H9 (cell line): ENCODE measurements around the gene EPB41L5. TPM values are rescaled to one million over a fixed set of nuclear protein-coding genes. Genes with fewer than 3 reads are reported as not detected.

Experiments
- DNase-seq: peaks from one replicate; pipeline ENCODE4 v3.0.0-alpha.2; 2017
- H2AFZ ChIP-seq: one replicate; pipeline ENCODE4 v1.6.1; 2013; ENCODE audit warnings: mild to moderate bottlenecking, low read length, control low read depth, moderate library complexity
- H2AK5ac ChIP-seq: 2 replicates; pipeline ENCODE4 v1.6.1; 2013; ENCODE audit warnings: low read length, control low read depth, mixed read lengths; ENCODE audit not compliant: insufficient read length
- H2BK120ac ChIP-seq: one replicate; pipeline ENCODE4 v1.6.1; 2013; ENCODE audit warnings: low read depth, mild to moderate bottlenecking, low read length, control low read depth, inconsistent platforms; ENCODE audit not compliant: poor library complexity, severe bottlenecking
- H2BK12ac ChIP-seq: 2 replicates; pipeline ENCODE4 v1.6.1; 2013; ENCODE audit warnings: low read length, control low read depth, mixed read lengths, low read depth; ENCODE audit not compliant: insufficient read length
- H2BK15ac ChIP-seq: 2 replicates; pipeline ENCODE4 v1.6.1; 2013; ENCODE audit warnings: low read depth, low read length, control low read depth
- H2BK20ac ChIP-seq: one replicate; pipeline ENCODE4 v1.6.1; 2013; ENCODE audit warnings: low read depth, mild to moderate bottlenecking, low read length, control low read depth, inconsistent platforms; ENCODE audit not compliant: poor library complexity, severe bottlenecking
- H2BK5ac ChIP-seq: 2 replicates; pipeline ENCODE4 v1.6.1; 2013; ENCODE audit warnings: low read length, control low read depth, mixed read lengths; ENCODE audit not compliant: insufficient read length
- H3K14ac ChIP-seq: 2 replicates; pipeline ENCODE4 v1.6.1; 2013; ENCODE audit warnings: low read length, control low read depth; ENCODE audit not compliant: insufficient read depth
- H3K18ac ChIP-seq: 2 replicates; pipeline ENCODE4 v1.6.1; 2013; ENCODE audit warnings: low read depth, mild to moderate bottlenecking, mixed read lengths, low read length, control low read depth; ENCODE audit not compliant: insufficient read length
- H3K23ac ChIP-seq: 2 replicates; pipeline ENCODE4 v1.6.1; 2013; ENCODE audit warnings: low read length, control low read depth, mixed read lengths, low read depth; ENCODE audit not compliant: insufficient read length
- H3K23me2 ChIP-seq: 2 replicates; pipeline ENCODE4 v1.6.1; 2013; ENCODE audit warnings: low read depth, mild to moderate bottlenecking, mixed read lengths, low read length, control low read depth; ENCODE audit not compliant: insufficient read length, poor library complexity, severe bottlenecking
- H3K27ac ChIP-seq: 2 replicates; pipeline ENCODE4 v1.5.1; 2013; ENCODE audit warnings: low read length, control low read depth, mixed read lengths, low read depth; ENCODE audit not compliant: insufficient read length
- H3K27me3 ChIP-seq: 2 replicates; pipeline ENCODE4 v1.6.1; 2013; ENCODE audit warnings: low read length, control low read depth, inconsistent platforms; ENCODE audit not compliant: insufficient read depth
- H3K4ac ChIP-seq: 2 replicates; pipeline ENCODE4 v1.6.1; 2013; ENCODE audit warnings: low read depth, mild to moderate bottlenecking, control low read depth, inconsistent platforms, low read length, moderate library complexity
- H3K4me1 ChIP-seq: 2 replicates; pipeline ENCODE4 v1.6.1; 2013; ENCODE audit warnings: low read length, control low read depth, inconsistent platforms; ENCODE audit not compliant: insufficient read depth
- H3K4me2 ChIP-seq: 2 replicates; pipeline ENCODE4 v1.6.1; 2013; ENCODE audit warnings: low read length, control low read depth, mixed read lengths; ENCODE audit not compliant: insufficient read length, insufficient read depth
- H3K56ac ChIP-seq: 2 replicates; pipeline ENCODE4 v1.6.1; 2013; ENCODE audit warnings: low read depth, mild to moderate bottlenecking, mixed read lengths, low read length, control low read depth; ENCODE audit not compliant: insufficient read length
- H3K79me1 ChIP-seq: 2 replicates; pipeline ENCODE4 v1.6.1; 2013; ENCODE audit warnings: low read depth, mild to moderate bottlenecking, moderate library complexity, low read length, control low read depth, inconsistent platforms; ENCODE audit not compliant: insufficient read depth, poor library complexity, severe bottlenecking
- H3K79me2 ChIP-seq: 2 replicates; pipeline ENCODE4 v1.6.1; 2013; ENCODE audit warnings: low read length, control low read depth, inconsistent platforms; ENCODE audit not compliant: insufficient read depth
- H3K9ac ChIP-seq: 2 replicates; pipeline ENCODE4 v1.6.1; 2013; ENCODE audit warnings: low read length, control low read depth, mixed read lengths; ENCODE audit not compliant: insufficient read length; ENCODE audit errors: extremely low read depth
- H3K9me3 ChIP-seq: one replicate; pipeline ENCODE4 v1.6.1; 2013; ENCODE audit warnings: low read depth, low read length, inconsistent platforms; ENCODE audit not compliant: control insufficient read depth
- H3T11ph ChIP-seq: one replicate; pipeline ENCODE4 v1.6.1; 2013; ENCODE audit warnings: mild to moderate bottlenecking, low read length, control low read depth, inconsistent platforms
- H4K20me1 ChIP-seq: one replicate; pipeline ENCODE4 v1.6.1; 2013; ENCODE audit not compliant: control insufficient read depth, insufficient read length, insufficient read depth
- H4K5ac ChIP-seq: 2 replicates; pipeline ENCODE4 v1.6.1; 2013; ENCODE audit warnings: low read depth, mild to moderate bottlenecking, mixed read lengths, low read length, control low read depth; ENCODE audit not compliant: insufficient read length
- H4K8ac ChIP-seq: replicated peaks from 2 replicates; pipeline ENCODE4 v1.6.1; 2013; ENCODE audit warnings: low read length, control low read depth, mixed read lengths, low read depth; ENCODE audit not compliant: insufficient read length
- H4K91ac ChIP-seq: 2 replicates; pipeline ENCODE4 v1.6.1; 2013; ENCODE audit warnings: low read depth, mild to moderate bottlenecking, moderate library complexity, mixed read lengths, low read length, control low read depth; ENCODE audit not compliant: insufficient read length
- H3K27ac Mint-ChIP-seq, 3 experiments: 2 replicates in 2 of 3; 3 replicates in 1 of 3; pipeline ENCODE4 v1.8.0; 2020 to 2021; ENCODE audit warnings: mixed read lengths in 3 of 3, mild to moderate bottlenecking in 1 of 3, moderate library complexity in 1 of 3
- H3K27me3 Mint-ChIP-seq: 2 replicates; pipeline ENCODE4 v1.8.0; 2021; ENCODE audit warnings: low read depth, mild to moderate bottlenecking, moderate library complexity, mixed read lengths
- H3K36me3 Mint-ChIP-seq, 3 experiments: 2 replicates in 2 of 3; 3 replicates in 1 of 3; pipeline ENCODE4 v1.8.0; 2020 to 2021; ENCODE audit warnings: low read depth in 3 of 3, mixed read lengths in 3 of 3; ENCODE audit not compliant: insufficient read depth in 1 of 3
- H3K4me1 Mint-ChIP-seq, 2 experiments: 2 replicates each; pipeline ENCODE4 v1.8.0; 2020; ENCODE audit warnings: mixed read lengths in 2 of 2
- H3K4me3 Mint-ChIP-seq, 2 experiments: 2 replicates in 1 of 2; 3 replicates in 1 of 2; pipeline ENCODE4 v1.8.0; 2020 to 2021; ENCODE audit warnings: mild to moderate bottlenecking in 2 of 2, mixed read lengths in 2 of 2, moderate library complexity in 1 of 2
- H3K9me3 Mint-ChIP-seq, 2 experiments: 2 replicates in 1 of 2; 3 replicates in 1 of 2; pipeline ENCODE4 v1.8.0; 2020; ENCODE audit warnings: mild to moderate bottlenecking in 2 of 2, mixed read lengths in 2 of 2, moderate library complexity in 1 of 2
- CTCF ChIP-seq: fragments of 200-600 bp; sonication (generic); conservative IDR thresholded peaks from 3 replicates; pipeline ENCODE4 v1.8.0; 2021; ENCODE audit warnings: antibody characterized with exemption, mild to moderate bottlenecking
- WGBS: extraction: QIAGEN DNeasy Blood & Tissue Kit; methylation state at CpG from one replicate; pipeline ENCODE4 v1.1.7; 2013; ENCODE audit warnings: missing lambda C conversion rate, low lambda C conversion rate, mixed read lengths; ENCODE audit not compliant: insufficient read length; ENCODE audit errors: extremely low coverage; 5-methylcytosine and 5-hydroxymethylcytosine counted together
- total RNA-seq: library from RNA; stranded (reverse); gene quantifications from 2 replicates; pipeline ENCODE4 v1.2.1, GENCODE V29; 2021

Gene EPB41L5
- total RNA-seq, 1 experiment from 2014 or later, result 40.4 TPM

DNA sequence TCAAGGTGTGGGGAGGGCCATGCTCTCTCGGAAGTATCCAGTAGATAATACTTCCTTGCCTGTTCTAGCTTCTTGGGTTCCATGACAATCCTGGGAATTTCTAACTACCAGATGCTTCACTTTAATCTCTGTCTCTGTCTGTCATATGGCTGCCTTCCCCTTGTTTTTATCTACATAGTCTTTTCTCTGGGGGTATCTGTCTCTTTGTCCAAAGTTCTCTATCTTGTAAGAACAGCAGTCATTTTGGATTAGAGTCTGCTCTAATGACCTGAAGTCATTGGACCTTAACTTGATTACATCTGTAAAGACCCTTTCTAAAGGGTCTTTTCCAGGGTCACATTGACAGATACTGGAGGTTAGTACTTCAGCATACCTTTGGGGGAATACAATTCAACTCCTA is 11.4 kb upstream of the EPB41L5 start:
- no peak overlapping the region for H2AK5ac ChIP-seq
- H3K9ac ChIP-seq, result no peak overlapping the region
- H3K4ac ChIP-seq, result no peak overlapping the region
- H3K4me1 ChIP-seq, result no peaks in the 10 kb centered on the region; the same call in 1 of the 2 replicates
- H3K36me3 Mint-ChIP-seq, result no peaks in the 10 kb centered on the region
- no peak overlapping the region for H4K8ac ChIP-seq
- no peak for TF ChIP-seq CTCF
- no peaks in the 10 kb centered on the region for H4K20me1 ChIP-seq
- no peak overlapping the region for H3K23ac ChIP-seq
- no peaks in the 10 kb centered on the region for H3K79me2 ChIP-seq
- no peaks in the 10 kb centered on the region for H3K27me3 ChIP-seq
- no peak overlapping the region for H3K27ac Mint-ChIP-seq
- no peaks in the 10 kb centered on the region for H3K9me3 ChIP-seq
- H4K91ac ChIP-seq, result no peak overlapping the region
- H3K23me2 ChIP-seq, result no peaks in the 10 kb centered on the region
- H3K18ac ChIP-seq, result no peak overlapping the region
- no peak overlapping the region for H2BK5ac ChIP-seq
- no peak overlapping the region for H3K14ac ChIP-seq
- H2AFZ ChIP-seq, result no peak overlapping the region
- H3K4me2 ChIP-seq, result no peak overlapping the region
- peaks cover 5 to 8% of the 10 kb centered on the region in 2 experiments; a peak in 3 of 4 replicates for H3K4me1 Mint-ChIP-seq
- no peak overlapping the region for H3T11ph ChIP-seq
- no CpG with 5 or more reads among the region's 1 CpG for WGBS
- no peaks in the 10 kb centered on the region for H3K79me1 ChIP-seq
- H3K27ac ChIP-seq, result no peak overlapping the region
- H3K9me3 Mint-ChIP-seq, result no peaks in the 10 kb centered on the region
- no peaks in the 10 kb centered on the region for H3K27me3 Mint-ChIP-seq
- no peak overlapping the region for H3K4me3 Mint-ChIP-seq
- no peak overlapping the region for H2BK12ac ChIP-seq
- H4K5ac ChIP-seq, result no peak overlapping the region
- no peak for DNase-seq
- H2BK15ac ChIP-seq, result no peak overlapping the region
- no peak overlapping the region for H2BK120ac ChIP-seq
- H2BK20ac ChIP-seq, result no peak overlapping the region
- no peak overlapping the region for H3K56ac ChIP-seq
